ENCODE results near the gene SLC6A18. TPM values are rescaled to one million over a fixed set of nuclear protein-coding genes. Genes with fewer than 3 reads are reported as not detected.

Gene SLC6A18
- total RNA-seq, result not detected in 2 replicates

DNA sequence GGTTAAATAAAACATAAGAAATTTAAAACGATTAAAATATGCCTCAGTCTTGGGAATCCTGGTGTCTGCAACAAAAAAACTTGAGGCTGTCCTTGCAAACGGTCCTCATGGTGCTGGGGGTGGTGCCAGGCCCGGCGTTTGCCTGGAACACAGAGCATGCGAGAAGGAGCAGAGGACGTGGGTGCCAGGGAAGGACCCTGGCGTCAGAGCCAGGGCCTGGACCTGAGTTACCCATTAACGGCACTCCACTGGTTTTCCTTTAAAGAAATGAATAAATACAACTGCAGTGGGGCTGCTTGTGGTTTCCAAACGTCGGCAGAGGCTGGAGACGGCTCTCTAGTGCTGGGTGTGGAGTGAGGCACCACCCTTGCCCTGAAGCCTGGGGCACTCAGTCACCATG, at the start of gene SLC6A18:
TSS of gene SLC6A18 (plus strand) at position 301 of the 400 bp plus-strand sequence. CDS start at position 398, 97 bp downstream.
- intact Hi-C loops (cut with micrococcal nuclease), result no loop called here

GRCh38 chr5:1175801-1176472, 49.2 kb upstream of the SLC6A18 start:
- intact Hi-C loops (cut with micrococcal nuclease), result loop anchor here (2.0 kb wide), 1 partner anchor 253 kb away; no protein-coding TSS in a partner anchor

DNA sequence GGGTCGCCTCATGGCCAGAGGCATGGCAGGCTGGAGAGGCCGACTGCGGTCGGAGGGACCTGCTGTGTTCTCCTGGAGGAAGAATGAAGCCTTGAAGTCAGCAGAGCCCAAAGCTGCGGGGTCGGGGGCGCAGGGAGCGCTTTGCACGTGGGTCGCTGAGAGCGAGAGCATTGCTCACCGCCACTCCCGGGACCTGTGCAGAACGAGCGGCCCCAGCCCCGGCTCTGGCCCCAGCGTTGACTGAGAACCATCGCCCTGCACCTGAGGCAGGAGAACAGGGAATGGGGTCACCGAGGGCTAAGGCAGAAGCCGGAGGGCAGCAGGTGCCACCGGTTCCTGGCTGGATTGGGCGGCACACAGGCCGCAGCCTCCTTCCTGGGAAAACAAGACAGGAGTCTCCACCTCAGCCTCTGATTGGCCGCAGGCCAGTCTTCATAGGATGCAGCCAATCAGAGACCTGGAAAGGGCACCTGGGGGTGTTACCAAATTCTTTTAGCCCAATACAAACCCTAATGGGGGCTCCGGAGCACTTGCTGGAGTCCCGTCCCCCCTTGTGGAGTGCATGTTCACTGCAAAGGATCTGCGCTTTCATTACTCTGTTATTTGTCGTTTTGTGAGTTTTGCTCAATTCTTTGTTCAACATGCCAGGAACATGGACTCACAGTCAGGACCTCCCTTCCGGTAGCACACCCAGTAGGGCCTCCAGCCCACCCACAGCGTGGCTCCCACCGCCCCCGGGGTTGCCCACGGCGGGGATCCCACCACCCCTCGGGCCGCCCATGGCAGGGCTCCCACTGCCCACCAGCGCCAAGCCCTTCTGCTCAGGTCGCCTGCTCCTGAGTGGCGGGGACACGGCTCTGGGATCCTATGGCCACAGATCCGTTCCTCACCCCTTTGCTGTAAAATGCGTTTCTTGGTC, 48.4 kb upstream of the SLC6A18 start:
- intact Hi-C loops (cut with micrococcal nuclease), result no loop called here

GRCh38 chr5:1177826-1178528, 47.2 kb upstream of the SLC6A18 start:
- intact Hi-C loops (cut with micrococcal nuclease), result no loop called here

DNA sequence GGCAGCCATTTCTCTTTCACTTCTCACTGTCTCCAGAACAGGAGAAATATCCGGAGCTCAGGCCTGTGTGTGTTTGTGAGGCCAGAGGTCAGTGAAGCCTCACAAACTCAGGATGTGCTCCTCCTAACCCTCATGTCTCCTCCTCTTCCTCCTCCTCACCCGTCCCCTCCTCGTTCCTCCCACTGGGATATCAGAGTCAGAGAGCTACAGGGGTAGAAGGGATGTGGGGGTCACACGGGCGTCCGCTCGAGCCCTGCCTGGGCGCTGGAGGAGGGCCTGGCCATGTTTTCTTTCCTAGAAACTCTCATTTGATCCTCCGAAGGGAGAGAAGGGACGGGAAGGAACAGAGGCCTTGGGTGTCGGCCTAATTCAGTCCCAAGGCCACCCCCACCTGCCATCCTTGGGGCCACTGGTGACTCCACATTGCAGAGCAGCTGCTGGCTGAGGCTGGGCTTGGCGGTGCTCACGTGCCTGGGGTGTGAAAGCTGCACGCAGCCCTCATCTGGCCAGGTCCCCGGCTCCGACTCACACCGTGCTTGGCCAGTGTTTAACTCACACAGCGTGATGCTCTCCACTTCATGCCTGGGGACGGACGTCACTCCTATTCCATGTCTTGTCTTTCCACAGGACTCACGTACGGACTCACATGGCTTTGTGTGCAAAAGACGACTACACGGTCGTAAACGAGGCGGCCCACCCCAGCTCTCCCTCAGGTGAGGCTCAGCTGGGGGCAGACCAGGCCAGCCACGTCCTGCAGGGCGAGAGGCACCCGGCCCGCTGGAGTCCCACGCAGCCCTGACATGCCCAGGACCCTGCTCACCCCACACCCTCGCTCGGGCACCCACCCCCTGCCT, 46.4 kb upstream of the SLC6A18 start:
- intact Hi-C loops (cut with micrococcal nuclease), result no loop called here

DNA sequence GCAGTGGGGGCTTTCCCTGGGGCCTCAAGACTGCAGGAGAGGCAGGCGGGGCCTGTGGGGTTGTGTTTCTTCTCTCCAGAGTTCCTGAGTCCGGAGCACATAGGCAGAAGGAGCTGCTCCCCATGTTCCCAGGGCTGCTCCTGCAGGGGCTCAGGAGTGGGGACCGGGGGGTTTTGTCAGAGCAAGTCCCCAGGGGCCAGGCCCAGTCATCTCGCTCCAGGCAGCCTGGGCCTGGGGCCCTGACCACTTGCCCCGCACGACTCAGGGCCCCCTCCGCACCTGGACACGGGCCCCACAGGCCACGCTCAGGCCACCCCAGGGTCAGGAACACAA, 45.8 kb upstream of the SLC6A18 start:
- intact Hi-C loops (cut with micrococcal nuclease), result no loop called here

DNA sequence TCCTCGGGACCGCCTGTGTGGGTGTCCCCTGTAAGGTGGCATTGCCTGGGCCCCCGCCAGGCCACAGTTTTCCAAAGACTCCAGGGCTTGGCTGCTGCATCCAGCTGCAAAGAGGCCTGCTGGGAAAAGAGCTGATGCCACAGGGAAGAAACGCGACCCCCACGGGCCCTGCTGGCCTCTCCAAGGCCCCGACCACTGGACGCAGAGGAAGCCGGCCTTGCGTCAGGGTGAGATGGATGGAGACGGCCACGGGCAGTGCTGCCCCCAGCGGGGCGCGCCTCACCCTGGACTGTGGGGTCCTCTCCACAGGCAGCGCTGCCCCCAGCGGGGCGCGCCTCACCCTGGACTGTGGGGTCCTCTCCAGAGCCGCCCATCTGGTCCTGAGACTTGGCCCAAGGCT, 45.1 kb upstream of the SLC6A18 start:
- intact Hi-C loops (cut with micrococcal nuclease), result no loop called here

GRCh38 chr5:1180841-1181271, 44.3 kb upstream of the SLC6A18 start:
- intact Hi-C loops (cut with micrococcal nuclease), result no loop called here

- intact Hi-C loops (cut with micrococcal nuclease), result no loop called here
Observed at GRCh38 chr5:1181451-1182359, 43.5 kb upstream of the SLC6A18 start.

GRCh38 chr5:1182360-1182632, 42.9 kb upstream of the SLC6A18 start:
- intact Hi-C loops (cut with micrococcal nuclease), result no loop called here

- intact Hi-C loops (cut with micrococcal nuclease), result no loop called here
Observed at GRCh38 chr5:1182633-1183423, 42.4 kb upstream of the SLC6A18 start.

DNA sequence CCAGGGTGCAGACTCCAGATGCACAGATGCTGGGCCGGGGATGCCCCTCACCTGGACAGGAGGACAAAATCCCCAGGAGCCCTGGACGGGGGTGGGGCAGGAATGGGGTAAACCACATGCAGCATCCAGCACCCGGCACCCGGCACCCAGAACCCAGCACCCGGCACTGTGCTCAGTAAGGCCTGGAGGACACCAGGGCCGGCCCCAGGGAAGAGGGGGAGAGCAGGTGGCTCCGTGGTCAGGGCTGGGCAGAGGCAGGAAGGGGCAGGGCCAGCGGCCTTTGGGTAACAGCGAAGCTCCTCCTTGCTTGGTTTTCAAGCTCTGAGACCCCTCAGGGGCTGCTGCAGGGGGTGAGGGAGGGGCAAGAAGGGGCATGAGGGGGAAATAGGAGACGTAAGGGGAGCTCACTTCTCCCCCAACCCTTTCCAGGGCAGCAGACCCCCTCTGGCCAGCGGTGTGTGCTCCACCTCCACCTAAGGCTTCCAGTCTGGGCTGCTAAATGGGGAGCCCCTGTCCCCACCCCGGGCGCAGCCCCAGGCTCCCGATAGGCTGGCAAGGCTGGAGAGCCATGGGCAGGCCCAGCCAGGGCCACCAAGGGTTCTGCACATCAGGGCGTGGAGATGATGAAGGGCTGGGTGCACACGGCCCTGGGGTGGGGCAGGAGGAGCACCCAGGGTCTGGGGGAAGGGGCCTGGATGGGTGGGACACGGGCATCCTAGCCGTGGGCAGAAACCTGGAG, 41.6 kb upstream of the SLC6A18 start:
- intact Hi-C loops (cut with micrococcal nuclease), result no loop called here

DNA sequence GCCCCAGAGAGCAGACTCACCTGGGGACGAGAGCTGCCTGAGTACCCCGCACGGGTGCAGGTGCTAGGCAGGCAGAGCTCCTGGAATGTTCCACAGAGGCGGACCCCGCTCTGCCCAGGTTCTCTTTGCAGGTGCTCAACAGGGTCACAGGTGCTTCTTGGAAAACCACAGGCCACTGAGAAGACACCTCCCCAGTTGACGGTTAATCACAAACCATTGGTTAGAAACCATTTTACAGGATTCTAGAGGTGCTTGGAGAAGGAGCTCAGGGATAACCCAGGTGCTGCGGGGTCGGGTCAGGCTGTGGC, 41.1 kb upstream of the SLC6A18 start:
- intact Hi-C loops (cut with micrococcal nuclease), result no loop called here

DNA sequence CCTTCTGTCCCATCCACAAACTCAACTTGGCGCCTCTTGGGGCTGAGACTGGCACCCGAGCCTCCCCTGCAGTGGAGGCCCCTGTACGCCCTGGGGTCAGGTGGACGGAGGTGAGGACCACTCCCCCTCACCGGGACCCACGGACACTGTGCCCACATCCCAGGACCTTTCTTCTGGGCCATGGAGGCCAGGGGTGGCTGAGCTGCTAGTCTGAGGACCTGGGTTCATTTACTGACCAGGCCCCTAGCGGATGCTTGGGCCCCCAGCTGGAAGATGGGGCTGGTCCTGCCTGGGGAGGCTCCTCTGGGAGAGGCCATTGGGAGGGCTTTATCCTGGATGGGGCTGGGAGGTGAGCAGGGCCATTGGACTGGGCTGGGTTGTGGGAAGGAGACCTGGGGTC, 40.7 kb upstream of the SLC6A18 start:
- intact Hi-C loops (cut with micrococcal nuclease), result no loop called here

- intact Hi-C loops (cut with micrococcal nuclease), result no loop called here
Observed at GRCh38 chr5:1185038-1185627, 40.0 kb upstream of the SLC6A18 start.

DNA sequence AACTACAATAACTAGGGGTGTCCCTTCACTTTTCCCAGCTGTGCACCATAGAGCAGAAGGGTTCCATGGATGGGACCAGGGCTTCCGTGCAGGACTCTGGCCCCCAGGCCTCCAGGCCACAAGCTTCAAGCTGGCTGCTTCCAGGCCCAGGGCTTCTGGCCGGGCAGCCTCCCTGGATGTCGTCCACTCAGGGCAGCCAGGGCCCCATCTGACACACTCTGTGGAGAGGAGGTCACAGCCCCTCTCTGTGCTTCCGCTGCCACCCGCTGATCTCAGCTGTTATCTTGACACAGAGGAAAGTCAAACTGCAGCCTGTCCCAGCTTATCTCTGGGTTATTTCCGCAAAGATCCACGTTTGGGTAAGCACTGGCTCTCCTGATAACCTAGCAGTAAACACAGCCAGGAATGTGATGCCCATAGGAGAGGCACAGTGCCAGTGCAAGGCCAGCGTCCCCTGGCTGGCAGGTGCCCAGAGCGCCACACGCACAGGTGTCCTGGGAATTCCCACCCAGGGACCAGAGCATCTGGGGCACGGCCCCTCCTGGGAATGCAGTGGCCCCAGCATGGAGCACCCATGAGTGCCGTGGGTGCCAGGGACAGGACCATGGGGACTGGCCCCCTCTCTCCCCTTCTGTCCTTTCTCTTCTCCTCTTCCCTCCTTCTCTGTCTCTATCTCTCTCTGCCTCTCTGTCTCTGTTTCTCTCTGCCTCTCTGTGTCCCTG, 39.4 kb upstream of the SLC6A18 start:
- intact Hi-C loops (cut with micrococcal nuclease), result no loop called here

DNA sequence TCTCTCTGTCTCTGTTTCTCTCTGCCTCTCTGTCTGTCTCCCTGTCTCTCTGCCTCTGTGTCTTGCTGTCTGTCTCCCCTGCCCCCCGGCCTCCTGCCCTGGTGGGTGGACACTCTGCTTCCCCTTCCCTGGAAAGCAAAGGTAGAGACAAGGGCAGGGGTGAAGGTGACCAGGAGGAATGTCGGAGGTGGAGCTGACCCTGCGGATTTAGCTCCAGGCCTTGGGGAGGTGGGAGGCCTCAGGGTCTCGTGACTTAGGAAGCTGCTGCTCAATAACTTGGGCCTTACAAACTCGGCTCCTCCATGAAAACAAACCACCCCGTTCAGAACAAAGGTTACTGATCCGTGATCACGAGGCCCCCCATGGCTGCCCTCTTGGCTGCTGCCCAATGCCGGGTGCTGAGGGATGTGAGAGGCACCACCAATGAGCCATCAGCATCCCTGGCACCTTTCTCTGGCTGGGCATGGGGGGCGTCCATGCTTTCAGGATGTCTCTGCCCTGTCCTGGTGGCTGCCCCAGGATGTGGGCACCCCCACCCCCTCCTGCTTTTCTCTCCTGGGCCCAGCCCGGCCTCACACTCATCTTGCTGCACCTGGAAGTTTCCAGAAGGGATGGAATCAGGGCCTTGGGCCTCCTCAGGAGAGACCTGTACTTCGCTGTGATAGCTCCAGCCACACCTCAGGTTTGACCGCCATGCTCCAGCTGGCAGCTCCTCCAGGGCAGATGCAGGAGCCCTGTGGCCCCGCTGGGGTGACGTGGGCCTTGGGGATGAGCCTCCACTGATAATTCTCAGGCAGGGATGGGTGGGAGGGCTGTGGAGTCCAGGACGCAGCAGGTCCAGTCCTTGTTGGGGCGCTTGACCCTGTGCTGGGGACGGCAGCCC, 38.6 kb upstream of the SLC6A18 start:
- intact Hi-C loops (cut with micrococcal nuclease), result no loop called here
